HL-60/S4 (cell line): ENCODE measurements around the gene ODAD3.
"Not testable (repeated sequence)": the region's sequence is repeated elsewhere in the genome, so short reads cannot be mapped to it uniquely, and the experiment has no call there.

Experiments
- in situ Hi-C: fragments of 300-500 bp; cut with MboI; formaldehyde crosslinking; loops from 2 replicates; pipeline ENCODE4 v1.14.3; 2022; ENCODE audit warnings: low sequenced_read_pairs

Gene ODAD3

DNA sequence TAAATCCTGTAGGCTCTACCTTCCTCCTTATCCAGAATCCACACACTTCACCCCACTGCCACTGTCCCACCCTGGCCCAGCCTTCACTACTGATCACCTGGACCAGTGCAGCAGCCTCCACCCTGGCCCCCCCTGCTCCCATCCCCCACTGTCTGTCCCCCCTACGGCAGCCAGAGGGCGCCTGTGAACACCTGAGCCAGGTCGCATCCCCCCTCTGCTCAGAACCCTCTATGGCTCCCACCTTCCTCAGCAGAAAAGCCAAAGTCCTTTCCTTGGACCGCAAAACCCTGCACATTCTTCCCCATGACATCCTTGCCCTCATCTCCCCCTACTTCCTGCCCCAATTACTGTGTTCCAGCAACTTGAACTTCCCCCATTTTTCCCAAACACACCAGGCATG lies 25.3 kb upstream of the ODAD3 start:
- in situ Hi-C loops = no loop called here

DNA sequence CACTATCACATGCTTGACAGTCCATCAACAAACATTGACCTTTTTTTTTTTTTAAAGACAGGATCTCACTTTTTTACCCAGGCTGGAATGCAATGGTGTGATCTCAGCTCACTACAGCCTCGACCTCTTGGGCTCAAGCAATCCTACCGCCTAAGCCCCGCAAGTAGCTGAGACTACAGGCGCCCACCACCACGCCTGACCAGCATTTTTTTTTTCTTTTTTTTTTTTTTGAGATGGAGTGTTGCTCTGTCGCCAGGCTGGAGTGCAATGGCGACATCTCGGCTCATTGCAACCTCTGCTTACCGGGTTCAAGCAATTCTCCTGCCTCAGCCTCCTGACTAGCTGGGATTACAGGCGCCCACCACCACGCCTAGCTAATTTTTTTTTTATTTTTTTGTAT lies 24.0 kb upstream of the ODAD3 start:
- in situ Hi-C loops = not testable (repeated sequence)

DNA sequence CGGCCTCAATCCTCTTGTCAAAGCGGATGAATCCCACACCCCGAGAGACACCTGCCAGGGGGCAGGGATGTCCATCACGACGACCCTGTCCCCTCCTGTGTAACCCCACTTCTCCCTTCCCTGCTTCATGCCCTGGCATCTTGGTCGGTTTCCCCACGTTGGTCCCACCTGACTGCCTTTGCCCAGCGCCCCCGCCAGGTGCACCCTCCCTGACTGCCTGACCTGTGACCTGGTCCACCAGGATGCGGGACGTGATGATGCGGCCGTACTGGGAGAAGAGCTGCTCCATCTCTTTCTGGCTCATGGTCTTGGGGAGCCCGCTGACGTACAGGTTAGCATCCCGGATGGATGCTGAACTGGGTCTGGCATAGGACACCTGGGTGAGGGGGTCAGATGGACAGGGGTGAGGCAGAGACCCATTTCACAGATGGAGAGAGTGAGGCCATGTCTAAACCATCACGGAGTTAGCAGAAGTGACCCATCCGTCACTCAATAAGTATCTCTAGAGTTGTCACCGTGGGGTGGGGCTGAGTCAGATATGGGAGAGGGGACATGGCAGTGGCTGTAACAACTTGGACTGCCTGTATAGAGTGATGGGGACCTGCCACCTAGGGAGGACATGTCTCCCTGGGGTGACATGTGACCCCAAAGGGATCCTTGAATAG lies 23.4 kb upstream of the ODAD3 start:
- in situ Hi-C loops = no loop called here

DNA sequence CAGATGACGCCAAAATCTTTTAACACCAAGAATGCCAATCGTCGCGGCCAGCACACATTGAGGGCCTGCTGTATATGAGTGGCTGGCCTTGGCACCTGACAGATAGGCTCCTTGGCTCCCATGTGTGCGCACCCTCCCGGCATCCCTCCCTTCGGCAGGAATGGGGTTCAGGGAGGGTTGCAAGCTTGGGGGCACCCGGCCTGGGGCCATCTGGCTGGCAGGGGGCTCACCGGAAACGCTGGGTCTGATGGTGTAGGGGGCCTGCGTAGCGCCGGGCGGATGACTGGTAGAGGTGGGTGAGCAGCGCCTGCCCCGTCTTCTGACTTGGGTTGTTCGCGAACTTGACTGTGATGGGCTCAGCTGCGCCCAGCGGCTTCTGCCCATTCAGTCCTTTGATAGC lies 22.9 kb upstream of the ODAD3 start:
- in situ Hi-C loops = no loop called here

DNA sequence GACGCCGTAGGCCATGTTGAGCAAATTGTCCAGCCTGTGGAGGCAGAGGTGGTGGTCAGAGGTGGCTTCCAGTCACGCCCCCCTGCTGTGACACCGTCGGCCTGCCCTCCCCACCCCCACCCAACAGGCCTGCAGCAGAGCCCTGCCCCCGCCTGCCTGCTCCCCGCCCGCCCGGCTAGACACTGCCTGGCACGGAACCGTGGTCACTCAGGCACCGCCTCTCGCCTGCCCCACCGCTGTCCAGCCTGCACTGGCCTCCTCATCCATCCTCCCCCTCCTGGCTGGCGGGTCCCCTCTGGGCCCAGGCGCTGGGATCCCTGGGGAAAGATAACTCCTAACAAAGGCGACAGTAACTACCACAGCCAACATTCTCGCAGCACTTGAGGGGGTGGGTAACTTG lies 22.2 kb upstream of the ODAD3 start:
- in situ Hi-C loops = no loop called here

DNA sequence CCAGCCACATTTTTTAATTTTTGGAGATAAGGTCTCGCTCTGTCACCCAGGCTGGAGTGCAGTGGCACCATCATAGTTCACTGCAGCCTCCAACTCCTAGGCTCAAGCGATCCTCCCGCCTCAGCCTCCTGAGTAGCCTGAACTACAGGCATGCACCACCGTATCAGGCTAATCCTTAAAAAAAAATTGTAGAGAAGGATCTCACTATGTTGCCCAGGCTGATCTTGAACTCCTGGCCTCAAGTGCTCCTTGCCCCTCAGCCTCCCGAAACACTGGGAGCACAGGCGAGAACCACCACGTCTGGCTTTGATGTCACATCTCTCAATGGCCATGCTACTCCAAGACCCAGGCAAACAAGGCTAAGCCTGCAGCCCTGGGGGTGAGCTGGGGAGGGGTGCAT lies 21.7 kb upstream of the ODAD3 start:
- in situ Hi-C loops = no loop called here

DNA sequence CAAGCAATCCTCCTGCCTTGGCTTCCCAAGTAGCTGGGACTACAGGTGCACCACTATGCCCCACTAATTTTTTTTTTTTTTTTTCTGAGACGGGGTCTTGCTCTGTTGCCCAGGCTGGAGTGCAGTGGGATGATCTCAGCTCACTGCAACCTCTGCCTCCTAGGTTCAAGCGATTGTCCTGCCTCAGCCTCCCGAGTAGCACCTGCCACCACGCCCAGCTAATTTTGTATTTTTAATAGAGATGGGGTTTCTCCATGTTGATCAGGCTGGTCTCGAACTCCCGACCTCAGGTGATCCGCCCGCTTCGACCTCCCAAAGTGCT lies 20.3 kb upstream of the ODAD3 start:
- in situ Hi-C loops = not testable (repeated sequence)

DNA sequence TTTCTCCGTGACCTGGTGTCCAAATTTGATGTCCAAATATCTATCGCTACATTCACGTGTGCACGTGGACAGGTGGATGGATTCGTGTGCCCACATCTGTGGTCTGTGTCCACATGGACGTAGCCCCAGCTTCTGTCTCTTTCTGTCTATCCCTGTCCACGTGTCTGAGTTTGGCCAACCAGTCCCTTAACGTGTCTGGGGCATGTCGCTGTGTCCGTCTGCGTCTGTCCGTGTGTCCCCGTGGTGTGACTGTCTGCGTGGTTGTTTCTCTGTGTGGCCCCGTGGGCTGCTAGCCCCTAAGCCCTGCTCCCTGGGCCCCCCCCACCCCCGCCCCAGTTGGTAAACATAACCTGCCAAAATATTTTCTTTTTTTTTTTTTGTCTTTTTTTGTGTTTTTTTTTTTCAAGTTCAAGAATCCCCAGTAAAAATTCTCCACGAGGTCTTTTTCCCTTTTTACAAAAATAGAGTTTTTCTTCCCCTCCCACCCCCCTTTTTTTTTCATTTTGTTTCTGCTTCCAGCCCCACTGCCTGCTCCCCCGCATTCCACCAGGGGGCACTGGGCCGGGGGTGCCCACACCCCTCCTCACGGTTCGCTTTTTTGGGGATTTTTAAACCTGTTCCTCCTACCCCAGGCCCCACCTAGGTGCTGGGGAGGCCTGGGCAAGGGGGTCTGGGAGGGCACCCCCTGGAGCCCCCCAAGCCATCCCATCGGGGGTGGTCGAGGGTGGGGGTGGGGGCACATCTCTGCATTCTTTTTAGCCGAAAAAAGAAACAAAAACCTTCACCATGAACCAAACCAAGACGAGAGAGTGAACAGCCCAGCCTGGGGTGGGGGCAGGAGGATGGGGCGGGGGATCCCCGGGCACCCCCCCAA lies 18.8 kb upstream of the ODAD3 start:
- in situ Hi-C loops = no loop called here

DNA sequence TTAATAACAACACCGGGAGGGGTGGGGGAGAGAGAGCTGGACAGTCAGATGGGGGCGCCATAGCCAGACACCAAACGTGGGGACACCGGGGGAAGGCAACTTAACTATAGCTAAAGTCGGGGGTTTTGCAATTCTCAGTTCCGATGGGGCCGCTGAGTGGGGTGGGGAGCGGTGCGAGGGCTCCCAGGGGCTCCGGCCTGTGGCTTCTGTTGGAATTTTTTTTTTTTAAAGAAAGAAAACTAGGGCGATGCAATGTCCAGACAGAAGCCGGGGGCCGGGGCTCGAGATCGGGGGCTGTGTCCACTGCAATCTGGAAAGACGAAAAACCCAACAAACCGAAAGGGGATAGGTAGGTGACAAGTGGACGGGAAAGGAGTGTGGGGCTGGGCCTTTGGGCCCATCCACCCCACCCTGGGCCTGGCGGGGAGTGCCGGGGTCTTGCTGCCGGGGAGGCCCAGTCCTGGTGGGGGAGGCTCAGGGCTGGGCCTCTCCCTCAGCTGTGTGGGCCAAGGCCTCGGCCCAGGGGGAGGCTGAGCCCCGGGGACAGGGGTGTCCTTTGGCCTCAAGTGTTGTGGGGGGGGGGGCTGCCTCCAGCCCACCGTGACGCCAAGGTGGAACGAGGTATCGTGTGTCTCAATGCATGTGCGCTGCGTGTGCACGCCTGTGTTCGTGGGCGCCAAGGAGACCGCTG lies 17.8 kb upstream of the ODAD3 start:
- in situ Hi-C loops = no loop called here

DNA sequence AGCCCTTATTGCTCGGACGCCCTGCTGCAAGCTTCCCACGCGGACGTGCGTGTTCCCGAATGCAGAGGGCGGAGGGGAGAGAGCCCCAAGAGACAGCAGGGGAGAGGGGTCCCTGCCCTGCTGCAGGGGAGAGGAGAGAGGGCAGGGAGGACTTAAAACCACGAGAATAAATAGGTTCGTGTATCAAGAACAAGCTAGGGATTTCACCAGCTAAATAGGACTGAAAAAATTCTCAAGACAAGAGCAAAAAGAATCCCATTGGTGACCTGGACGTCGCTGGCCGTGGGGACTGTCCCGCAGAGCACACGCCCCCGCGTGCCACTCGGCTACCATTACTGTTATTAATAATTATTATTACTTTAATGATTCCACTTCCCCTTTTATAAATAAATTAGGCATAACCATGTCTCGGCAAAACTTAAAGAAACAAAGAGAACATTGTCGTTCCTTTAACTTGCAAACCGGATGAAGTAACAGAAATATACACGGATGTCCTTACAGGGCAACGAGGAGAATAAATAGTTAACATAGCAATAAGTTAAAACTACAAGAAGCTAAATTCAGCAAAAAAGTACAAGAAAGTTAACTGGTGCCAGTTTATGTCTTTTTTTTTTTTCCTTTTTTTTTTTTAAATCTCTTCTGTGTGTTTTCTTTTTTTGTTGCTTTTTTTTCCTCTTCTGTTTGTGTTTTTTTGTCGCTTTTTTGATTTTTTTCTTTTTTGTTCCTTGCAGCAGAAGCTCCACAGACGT lies 17.1 kb upstream of the ODAD3 start:
- in situ Hi-C loops = no loop called here

DNA sequence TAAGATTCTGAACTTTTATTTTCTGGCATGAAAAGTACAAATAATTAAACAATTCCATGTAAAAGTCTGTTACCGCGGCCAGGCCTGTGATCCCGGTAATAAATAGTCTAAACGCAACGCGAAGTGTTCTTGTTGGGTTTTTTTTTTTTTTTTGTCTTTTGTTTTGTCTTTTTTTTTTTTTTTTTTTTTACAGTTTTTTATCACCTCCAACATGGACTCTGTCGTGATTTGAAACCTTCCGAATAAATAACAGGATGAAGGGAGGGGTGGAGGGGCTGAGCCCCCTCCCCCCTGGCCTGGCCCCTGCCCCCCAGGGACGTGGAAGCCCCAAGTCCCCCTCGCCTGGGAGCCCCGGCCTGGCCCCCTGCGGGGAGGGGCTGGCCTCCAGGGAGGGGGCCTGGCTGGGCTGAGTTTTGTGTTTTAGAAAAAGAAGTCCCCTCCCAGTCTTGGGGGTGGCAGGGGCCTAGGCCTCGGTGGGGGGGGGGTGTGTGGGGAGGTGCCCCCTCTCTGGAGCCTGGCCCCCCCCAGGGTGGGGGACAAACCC lies 16.5 kb upstream of the ODAD3 start:
- in situ Hi-C loops = no loop called here

DNA sequence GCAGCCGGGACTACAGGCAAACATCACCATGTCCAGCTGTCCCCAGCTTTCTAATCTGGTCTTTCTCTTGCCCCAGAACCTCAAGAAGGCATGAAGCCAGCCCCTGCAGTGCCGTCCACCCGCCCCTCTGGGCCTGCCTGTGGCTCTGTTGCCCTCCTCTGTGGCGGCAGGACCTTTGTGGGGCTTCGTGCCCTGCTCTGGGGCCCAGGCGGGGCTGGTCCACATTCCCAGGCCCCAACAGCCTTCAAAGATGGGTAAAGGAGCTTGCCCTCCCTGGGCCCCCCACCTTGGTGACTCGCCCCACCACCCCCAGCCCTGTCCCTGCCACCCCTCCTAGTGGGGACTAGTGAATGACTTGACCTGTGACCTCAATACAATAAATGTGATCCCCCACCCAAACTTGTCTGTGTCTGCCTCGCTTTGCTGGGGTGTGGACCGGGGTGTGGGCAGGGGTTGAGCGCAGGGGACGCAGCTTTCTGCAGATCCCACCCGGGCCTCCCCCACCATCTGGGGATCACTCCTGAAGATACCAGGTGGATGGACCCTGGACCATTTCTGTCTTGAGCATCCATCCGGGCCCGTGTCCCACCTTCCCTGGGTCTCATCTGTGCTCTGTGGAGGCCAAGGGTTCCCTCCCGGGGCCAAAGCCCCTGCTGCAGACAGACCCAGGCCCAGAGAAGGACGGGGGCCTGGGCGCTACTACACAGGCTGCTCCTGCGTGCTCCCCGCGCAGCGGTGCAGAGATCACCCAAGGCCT lies 15.8 kb upstream of the ODAD3 start:
- in situ Hi-C loops = no loop called here

DNA sequence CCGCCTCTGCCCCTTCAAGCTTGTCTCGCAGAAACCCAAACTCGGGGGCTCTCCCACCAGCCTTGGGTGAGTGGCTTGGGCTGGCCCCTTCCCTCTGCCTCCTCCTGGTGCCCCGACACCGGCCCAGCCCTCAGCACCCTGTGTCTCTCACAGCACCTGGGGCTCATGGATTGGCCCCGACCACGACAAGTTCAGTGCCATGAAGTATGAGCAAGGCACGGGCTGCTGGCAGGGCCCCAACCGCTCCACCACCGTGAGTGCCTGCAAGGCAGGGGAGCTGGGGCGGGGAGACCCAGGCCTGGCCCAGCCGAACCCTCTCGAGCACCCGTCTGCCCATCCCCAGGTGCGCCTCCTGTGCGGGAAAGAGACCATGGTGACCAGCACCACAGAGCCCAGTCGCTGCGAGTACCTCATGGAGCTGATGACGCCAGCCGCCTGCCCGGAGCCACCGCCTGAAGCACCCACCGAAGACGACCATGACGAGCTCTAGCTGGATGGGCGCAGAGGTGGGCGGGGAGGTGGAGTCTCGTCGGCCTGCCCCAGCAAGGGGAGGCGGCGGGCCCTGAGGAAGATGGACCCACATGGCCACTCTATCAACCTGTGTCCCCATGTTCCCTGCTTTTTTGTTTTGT lies 14.1 kb upstream of the ODAD3 start:
- in situ Hi-C loops = loop anchor here (10.0 kb wide), 1 partner anchor 154 kb away; the partner anchor contains the start of gene TSPAN16

DNA sequence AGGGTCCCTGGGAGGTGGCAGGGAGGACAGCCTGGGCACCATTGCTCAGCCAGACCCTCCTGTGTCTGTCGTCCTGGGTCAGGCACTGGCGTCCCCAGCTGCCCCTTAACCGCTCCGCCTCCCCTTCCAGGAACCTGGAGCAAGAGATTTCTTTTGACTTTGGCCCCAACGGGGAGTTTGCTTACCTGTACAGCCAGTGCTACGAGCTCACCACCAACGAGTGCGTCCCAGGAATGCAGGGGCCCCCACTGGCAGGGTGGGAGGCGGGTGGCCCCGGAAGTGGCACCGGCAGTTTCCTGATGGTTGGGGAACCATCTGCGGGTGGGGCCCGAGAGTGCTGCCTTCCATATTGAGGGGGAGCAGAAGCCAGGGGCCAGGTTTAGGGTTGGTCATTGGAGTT lies 13.5 kb upstream of the ODAD3 start:
- in situ Hi-C loops = loop anchor here (10.0 kb wide), 1 partner anchor 154 kb away; the partner anchor contains the start of gene TSPAN16

DNA sequence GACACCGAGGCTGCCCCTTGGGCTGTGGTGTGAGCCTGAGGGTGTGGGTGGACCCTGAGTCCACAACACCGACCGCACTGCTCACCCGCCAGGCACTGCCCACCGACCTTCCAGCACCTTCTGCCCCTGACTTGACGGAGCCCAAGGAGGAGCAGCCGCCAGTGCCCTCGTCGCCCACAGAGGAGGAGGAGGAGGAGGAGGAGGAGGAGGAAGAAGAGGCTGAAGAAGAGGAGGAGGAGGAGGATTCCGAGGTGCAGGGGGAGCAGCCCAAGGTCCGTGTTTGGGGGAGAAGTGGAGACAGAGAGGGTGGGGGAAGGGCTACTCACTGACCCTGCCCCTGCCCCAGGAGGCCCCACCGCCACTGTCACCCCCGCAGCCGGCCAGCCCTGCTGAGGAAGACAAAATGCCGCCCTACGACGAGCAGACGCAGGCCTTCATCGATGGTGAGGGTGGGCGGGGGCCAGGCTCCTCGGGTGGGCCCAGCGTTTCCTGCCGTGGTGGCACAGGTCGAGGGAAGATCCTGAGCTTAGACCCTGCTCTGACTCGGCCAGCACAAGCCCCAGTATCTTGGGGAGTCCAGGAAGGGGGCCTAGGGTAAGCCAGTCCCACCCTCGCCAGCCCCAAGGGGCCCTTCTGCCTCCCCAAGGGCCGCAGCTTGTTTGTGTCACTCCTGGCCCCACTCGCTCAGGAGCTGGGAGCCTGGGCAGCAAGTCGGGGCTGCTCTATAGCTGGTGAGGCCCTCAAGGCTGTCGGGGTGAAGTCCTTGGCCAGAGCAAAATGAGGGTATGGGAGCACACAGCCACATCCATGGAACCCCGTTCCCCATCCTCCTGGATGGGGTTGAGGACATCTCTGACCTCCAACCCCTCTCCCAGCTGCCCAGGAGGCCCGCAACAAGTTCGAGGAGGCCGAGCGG lies 12.7 kb upstream of the ODAD3 start:
- in situ Hi-C loops = loop anchor here (10.0 kb wide), 1 partner anchor 153 kb away; the partner anchor contains the start of gene TSPAN16

DNA sequence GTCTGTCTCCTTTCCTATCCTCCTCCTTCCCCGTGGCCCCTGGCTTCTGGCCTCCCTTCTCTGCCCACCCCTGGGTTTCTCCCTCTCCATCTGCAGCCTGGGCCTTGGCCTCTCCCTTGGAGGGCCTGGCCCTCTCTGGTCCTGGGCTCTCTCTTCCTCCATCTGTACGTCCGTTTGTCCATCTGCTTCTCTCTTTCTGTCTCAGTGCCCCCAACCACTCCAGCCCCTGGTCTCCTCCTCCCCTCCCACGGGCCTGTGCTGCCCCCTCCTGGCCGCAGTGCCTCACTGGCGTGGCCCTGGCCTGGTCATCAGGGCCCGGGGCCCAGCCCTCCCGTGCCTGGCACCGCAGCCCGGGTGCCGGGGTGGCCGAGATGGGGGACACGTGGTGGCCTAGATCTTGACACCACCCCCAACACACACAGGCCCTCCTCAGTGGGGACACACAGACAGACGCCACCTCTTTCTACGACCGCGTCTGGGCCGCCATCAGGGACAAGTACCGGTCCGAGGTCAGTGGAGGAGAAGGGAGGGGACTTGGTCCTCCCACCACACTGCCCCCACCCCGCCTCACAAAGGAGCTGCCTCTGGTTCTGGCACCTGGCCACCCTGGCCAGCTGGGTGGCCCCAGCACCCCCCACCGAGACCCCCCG lies 11.9 kb upstream of the ODAD3 start:
- in situ Hi-C loops = loop anchor here (10.0 kb wide), 1 partner anchor 152 kb away; the partner anchor contains the start of gene TSPAN16

DNA sequence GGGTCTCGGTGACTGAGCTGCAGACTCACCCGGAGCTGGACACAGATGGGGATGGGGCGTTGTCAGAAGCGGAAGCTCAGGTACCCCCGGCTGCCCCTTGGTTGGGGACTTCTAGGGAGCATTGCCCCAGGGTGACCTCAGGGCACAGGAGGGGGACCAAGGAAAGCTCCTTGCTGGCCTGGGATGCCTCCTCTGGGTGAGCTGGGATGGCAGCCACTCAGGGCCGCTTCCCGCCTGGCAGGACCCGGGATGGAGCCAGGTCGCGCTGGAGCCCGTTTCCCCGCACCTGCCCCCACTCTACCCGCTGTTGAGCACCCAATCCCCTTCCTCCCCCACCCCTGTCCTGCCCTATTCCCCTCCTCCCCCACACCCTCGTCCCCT lies 11.3 kb upstream of the ODAD3 start:
- in situ Hi-C loops = loop anchor here (10.0 kb wide), 1 partner anchor 151 kb away; the partner anchor contains the start of gene TSPAN16

DNA sequence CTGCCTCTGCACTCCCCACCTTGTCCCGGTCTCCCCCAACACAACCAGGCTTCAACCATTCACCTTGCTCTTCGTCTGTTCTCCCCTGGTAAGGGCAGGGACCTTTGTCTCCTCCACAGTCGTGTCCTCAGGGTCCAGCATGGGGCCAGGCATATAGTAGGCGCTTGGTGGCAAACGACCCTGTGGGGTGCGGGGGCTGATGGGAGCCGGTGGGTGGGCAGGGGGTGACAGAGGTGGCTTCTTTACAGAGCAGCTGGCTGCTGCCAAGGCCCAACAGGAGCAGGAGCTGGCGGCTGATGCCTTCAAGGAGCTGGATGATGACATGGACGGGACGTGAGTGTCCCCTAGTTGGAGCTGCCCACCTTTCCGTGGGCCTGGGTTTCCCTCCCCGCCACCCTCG lies 10.2 kb upstream of the ODAD3 start:
- in situ Hi-C loops = loop anchor here (10.0 kb wide), 1 partner anchor 150 kb away; the partner anchor contains the start of gene TSPAN16
